Limb (tissue), 2 donors: ENCODE results near the gene LITAF.
"Not testable (repeated sequence)": the region's sequence is repeated elsewhere in the genome, so short reads cannot be mapped to it uniquely, and the experiment has no call there.

Experiments used
- DNase-seq, 2 donors: peaks; one replicate each; pipeline ENCODE4 v3.0.0-alpha.2; 2016; ENCODE audit errors: extremely low spot score in 2 of 2

LITAF gene

GRCh38 chr16:11576427-11577289 lies 10.1 kb downstream of the LITAF start:
- DNase-seq: no peak

GRCh38 chr16:11575223-11575589 lies 11.5 kb downstream of the LITAF start:
- no peak for DNase-seq

- DNase-seq: no peak
Observed at GRCh38 chr16:11572301-11572995, 14.3 kb downstream of the LITAF start.

- DNase-seq: no peak
Observed at GRCh38 chr16:11571549-11571948, 15.2 kb downstream of the LITAF start.

GRCh38 chr16:11570806-11571205 lies 15.9 kb downstream of the LITAF start:
- no peak for DNase-seq

GRCh38 chr16:11570258-11570657 lies 16.5 kb downstream of the LITAF start:
- DNase-seq: no peak

GRCh38 chr16:11566398-11566797 lies 20.3 kb downstream of the LITAF start:
- no peak for DNase-seq

GRCh38 chr16:11565665-11566064 lies 21.1 kb downstream of the LITAF start:
- DNase-seq: no peak

GRCh38 chr16:11564046-11564926 lies 22.4 kb downstream of the LITAF start:
- DNase-seq: no peak

GRCh38 chr16:11563493-11564040 lies 23.2 kb downstream of the LITAF start:
- no peak for DNase-seq

- DNase-seq: no peak
Observed at GRCh38 chr16:11562941-11563340, 23.8 kb downstream of the LITAF start.

GRCh38 chr16:11562411-11562810 lies 24.3 kb downstream of the LITAF start:
- no peak for DNase-seq

GRCh38 chr16:11561856-11562255 lies 24.9 kb downstream of the LITAF start:
- DNase-seq: no peak

- DNase-seq: no peak
Observed at GRCh38 chr16:11561454-11561805, 25.3 kb downstream of the LITAF start.

GRCh38 chr16:11560701-11561453 lies 25.8 kb downstream of the LITAF start:
- peak in 1 of 2 donors; percentile 58 for DNase-seq

- not testable (repeated sequence) for DNase-seq
Observed at GRCh38 chr16:11558308-11558823, 28.4 kb downstream of the LITAF start.

GRCh38 chr16:11557801-11558200 lies 28.9 kb downstream of the LITAF start:
- DNase-seq: peak; percentile 37 to 70

- no peak for DNase-seq
Observed at GRCh38 chr16:11556945-11557720, 29.6 kb downstream of the LITAF start.

- no peak for DNase-seq
Observed at GRCh38 chr16:11556214-11556819, 30.4 kb downstream of the LITAF start.
